ENCODE results near the gene LRTM2.

The LRTM2 gene

GRCh38 chr12:1870998-1871917 is 50.9 kb downstream of the LRTM2 start:
- DNase-seq = no peak

DNA sequence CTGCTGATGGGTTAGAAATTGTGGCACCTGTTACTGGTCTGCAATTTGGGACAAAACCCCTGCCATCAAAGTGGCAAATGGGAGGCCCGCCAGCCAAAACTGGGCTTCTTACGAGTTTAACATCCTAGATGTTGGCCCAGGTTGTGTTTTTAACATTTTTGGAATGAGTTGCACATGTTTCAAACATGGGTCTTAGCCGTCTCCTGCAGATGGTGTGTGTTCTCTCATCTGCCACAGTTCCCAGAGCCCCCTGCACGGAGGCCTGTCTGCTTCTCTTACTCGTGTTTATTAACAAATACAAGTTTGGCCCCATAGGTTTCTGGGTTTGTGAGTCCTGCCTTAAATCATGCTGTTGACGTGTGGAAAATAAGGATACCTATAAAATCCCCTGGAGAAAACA is 51.6 kb downstream of the LRTM2 start:
- no peak for DNase-seq

DNA sequence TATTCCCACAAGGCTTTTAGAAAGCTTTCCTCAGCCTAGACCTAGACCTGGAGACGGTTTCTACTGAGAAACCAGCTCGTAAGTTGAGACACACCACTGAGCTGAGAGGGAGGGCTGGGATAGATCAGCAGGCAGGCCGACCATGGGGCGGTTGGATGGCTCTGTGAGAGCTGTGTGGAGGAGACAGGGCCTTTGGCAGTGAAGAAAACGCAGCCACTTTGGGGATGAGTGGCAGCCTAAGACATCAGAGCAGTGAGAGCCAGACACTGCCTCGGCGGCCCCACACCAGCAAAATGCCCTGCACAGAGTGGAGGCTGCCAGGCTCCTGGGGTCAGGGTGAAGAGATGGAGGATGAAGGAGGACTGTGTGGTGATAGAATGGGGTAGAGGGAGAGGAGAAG is 52.1 kb downstream of the LRTM2 start:
- no peak for DNase-seq

- no peak for DNase-seq
These were observed 53.5 kb downstream of the LRTM2 start for GRCh38 chr12:1873531-1874510.

DNA sequence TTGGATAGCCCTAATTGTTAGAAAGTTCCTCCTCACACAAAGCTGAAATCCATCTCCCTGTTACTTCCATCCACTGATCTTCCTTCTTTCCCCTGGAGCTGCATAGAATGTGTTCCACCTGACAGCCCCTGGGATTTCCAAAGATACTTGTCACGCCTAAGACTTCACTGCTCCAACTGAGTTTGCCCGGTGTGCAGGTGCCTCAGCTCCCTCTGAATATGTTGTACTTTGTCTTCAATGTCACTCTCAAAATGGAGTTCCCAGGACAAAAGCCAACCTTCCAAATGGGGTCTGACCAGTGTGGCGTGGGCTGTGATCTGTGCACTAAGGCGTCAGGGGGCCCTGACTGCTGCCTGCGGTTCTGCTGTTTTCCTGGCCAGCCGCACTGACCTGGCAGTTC is 55.2 kb downstream of the LRTM2 start:
- DNase-seq = no peak

DNA sequence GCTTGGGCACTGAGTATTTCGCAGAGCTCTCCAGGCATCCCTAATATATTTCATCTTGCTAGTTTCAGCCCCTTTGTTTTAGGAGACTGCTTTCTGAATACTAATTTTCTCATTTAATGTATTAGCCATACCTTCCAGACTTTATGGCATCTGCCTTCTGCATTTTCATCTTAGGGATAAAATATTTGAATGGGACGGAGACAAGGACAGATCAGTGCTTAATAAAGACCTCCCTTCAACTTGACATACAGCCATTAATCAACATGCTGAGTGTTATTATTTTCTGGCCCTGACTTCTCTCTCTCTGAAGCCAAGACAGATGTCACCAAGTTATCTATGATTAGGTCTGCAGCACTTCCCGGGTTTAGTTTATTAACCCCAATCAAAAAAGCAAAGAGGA is 55.7 kb downstream of the LRTM2 start:
- DNase-seq = no peak

- no peak for DNase-seq
These were observed 57.0 kb downstream of the LRTM2 start for GRCh38 chr12:1877169-1877878.

DNA sequence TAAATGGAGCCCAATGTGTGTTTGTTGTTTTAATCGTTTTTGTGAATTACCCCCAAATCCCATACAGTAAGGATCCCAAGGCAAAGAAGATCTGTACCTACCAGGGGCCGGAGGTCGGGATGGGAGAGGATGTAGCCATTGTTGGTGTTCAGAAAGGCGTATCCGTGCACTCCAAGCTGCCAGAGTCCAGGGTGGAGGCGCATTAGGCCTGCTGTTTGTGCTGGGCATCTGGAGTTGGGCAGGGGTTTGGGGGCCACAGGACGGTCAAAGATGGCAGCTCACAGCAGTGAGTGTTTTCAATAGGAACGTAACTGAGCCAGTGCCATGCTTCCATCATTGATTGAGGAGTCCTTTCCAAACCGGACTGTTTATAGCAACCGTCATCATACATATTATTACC is 57.8 kb downstream of the LRTM2 start:
- DNase-seq = no peak

GRCh38 chr12:1878695-1879094 is 58.3 kb downstream of the LRTM2 start:
- no peak for DNase-seq

GRCh38 chr12:1879633-1880032 is 59.3 kb downstream of the LRTM2 start:
- no peak for DNase-seq

DNA sequence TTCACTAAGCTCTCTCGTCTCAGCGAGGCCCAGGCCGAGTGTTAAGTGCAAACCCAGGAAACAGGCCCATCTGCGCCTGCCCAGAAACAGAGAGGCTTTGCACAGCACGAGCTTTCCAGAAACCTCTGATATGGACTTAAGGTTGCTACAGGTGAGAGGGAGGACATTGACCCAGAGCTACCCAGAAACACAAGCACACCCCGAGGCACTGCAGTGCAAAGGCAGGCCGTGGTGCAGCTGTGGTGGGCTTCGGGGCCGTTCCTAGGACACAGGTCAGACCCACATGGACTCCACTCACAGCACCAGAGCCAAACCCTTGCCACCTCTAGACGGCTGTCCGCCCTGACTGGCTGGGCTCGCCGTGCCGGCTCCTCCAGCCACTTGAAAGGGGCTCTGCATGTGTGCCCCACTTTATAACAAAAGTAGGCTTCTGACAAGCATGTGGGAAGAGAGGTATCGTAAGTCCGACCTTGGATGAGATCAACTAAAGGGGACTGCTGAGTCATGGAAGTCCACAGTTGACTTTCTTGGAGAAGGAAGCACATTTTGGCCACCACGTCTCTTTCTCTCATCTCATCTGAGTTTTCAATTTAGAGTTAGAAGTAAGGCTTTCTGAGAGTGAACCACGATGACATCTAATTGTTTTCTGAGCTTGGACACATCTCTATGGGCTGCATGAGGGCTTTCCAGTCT is 59.9 kb downstream of the LRTM2 start:
- DNase-seq = no peak

GRCh38 chr12:1880876-1881275 is 60.5 kb downstream of the LRTM2 start:
- no peak for DNase-seq

DNA sequence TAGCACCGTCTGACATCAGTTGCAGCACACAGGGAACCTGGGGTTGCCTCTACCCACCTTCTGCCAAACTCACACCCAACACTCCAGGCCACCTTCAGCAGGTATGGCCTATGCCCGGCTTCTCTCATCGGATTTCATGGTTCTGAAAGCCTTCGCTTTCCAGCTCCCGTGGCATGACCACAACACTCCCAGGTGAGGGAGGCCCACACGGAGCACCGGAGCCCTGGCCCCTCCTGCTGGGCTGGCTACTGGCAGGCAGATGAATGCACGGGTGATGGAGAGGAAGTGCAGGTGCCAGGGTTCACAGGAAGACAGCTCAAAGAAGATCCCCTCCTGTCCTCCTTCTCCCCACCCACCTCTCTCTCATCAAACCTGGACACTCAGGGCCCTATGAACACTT is 60.9 kb downstream of the LRTM2 start:
- DNase-seq = no peak

GRCh38 chr12:1881936-1882335 is 61.6 kb downstream of the LRTM2 start:
- DNase-seq = no peak

DNA sequence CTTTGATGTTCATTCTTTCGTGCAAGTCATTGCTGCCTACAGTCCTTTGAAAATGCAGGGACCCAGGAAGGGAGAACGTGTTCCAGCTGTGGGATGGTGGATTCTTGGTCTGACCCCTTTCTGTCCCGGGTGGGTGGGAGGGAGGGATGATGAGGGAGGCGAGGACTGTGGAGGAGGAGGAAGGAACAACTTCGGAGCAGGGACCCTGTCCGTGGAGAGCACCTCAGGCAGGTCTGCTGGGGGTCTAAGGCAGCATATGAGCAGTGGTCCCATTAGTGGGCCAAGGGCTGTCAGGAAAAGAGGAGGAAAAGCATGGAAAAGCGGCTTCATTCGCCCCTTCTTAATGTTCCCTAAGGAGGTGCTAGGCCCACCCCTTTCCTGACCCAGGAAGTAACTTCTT is 62.0 kb downstream of the LRTM2 start:
- no peak for DNase-seq

GRCh38 chr12:1882850-1883470 is 62.6 kb downstream of the LRTM2 start:
- DNase-seq = no peak

- DNase-seq = no peak
These were observed 63.1 kb downstream of the LRTM2 start for GRCh38 chr12:1883513-1883912.

DNA sequence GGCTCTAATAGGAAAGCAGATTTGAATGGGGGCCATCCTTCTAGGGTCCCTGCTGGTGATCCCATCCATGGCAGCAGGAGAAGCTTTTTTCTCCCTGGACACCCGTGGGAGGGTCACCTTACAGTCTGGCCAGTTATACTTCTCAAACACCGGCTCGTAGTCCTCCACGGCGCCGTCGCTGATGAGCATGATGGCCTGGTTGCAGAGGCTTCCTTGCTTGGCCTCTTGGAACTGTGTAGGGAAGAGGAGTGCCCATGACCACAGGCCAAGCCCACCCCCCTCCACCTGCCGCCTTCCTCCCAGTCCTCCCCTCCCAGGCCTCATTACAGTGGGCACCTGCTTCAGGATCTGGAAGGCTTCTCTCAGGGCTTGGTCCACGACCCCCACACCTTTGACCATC is 64.3 kb downstream of the LRTM2 start:
- DNase-seq = no peak

- no peak for DNase-seq
These were observed 64.8 kb downstream of the LRTM2 start for GRCh38 chr12:1885082-1885596.

DNA sequence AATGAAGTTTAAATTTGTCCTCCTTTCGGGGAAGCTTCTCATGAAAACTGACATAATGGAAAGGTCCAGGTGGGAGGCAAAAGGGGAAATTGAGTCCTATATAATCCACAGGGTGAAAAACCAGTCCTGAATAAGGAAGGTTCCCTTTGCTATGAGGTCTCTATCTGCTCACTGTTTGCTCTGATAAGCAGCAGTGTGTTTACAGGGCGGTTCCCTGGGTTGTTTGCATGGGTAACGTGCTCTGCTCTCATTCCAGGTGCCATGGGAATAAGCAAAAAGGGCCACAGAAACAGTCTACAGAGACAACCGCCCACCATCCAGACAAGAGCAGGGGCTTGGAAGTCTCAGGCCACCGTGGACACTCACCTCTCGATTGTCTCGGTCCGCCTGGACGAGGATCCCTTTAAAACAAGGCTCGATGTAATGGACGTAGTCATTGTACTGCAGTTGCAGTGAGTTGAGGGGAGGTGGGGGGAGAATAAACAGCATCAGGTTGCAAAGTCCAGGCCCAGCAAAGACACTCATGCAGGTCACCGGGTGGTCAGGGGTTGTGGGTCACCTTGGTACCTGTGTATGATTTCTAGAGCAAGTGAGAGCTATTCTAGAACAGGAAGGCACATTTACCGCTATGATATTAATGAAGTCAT is 65.4 kb downstream of the LRTM2 start:
- no peak for DNase-seq

All from EL (cell line).